ENCODE data around the gene ALKBH5.
A peak's percentile ranks its signal among the peaks of the same experiment; 100 is the strongest.

ALKBH5 gene

DNA sequence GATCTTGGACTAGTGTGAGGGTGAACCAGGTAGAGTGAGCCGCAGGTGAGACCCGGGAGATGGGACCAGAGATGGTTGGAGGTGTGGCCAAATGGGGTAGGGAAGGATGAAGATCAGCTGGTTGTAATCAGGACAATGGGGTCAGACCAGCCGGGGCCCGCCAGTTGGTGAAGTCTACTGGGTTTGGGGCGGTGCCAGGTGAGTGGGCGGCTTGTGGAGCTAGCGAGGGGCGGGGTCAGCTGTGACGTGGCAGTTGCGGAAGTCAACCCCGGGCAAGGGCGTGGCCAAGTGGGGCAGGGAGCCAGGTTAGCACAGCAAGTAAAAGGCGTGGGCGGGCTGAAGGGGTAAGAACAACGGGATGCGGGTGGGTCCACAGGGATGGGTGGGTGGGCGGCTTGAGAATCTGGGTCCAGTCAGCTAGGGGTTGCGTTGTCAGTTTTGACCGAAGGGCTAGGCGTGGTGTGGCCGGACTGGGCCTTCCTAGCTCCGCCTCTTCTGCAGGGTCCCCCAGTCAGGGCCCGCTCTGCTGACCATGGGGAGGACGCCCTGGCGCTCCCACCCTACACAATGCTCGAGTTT lies 25.5 kb upstream of the ALKBH5 start:
- H3K9me3 Mint-ChIP-seq, result no peaks in the 10 kb centered on the region
- peaks cover 63% of the 10 kb centered on the region for H3K4me1 Mint-ChIP-seq
- TF ChIP-seq, protein P1, sequence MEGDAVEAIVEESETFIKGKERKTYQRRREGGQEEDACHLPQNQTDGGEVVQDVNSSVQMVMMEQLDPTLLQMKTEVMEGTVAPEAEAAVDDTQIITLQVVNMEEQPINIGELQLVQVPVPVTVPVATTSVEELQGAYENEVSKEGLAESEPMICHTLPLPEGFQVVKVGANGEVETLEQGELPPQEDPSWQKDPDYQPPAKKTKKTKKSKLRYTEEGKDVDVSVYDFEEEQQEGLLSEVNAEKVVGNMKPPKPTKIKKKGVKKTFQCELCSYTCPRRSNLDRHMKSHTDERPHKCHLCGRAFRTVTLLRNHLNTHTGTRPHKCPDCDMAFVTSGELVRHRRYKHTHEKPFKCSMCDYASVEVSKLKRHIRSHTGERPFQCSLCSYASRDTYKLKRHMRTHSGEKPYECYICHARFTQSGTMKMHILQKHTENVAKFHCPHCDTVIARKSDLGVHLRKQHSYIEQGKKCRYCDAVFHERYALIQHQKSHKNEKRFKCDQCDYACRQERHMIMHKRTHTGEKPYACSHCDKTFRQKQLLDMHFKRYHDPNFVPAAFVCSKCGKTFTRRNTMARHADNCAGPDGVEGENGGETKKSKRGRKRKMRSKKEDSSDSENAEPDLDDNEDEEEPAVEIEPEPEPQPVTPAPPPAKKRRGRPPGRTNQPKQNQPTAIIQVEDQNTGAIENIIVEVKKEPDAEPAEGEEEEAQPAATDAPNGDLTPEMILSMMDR (IDR thresholded peaks at IDR 0.05), result no peak
- H3K4me3 Mint-ChIP-seq, result peak overlapping the region; percentile 84
- H3K27me3 Mint-ChIP-seq (ENCODE audit: low read depth, poor library complexity), result peaks cover 2% of the 10 kb centered on the region
- peak; percentile 84 for DNase-seq
- H3K27ac Mint-ChIP-seq, result no peak overlapping the region
- H3K36me3 Mint-ChIP-seq (ENCODE audit: low read depth), result no peaks in the 10 kb centered on the region

DNA sequence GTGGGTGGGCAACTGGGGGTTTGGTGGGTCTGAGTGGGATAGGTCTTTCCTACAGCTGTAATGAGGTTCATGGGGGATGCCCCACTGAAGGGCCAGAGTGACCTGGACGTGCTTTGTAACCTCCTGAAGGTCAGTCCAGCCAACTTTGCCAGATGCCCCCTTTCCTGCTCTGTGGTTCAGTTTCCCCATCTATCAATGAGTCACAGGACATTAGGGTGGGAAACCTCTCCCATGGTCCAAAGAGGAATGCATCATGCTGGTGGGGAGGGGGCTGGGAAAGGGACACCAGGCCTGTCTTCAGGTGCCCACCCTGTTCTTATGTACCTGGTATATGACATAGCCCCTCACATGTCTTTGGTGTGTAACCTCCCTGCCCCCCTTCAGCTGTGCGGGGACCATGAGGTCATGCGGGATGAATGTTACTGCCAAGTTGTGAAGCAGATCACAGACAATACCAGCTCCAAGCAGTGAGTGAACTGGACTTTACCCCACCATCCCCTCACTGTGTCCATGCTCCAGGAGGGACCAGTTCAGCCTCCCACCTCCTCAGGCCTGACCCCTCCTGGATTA lies 24.0 kb upstream of the ALKBH5 start:
- H3K9me3 Mint-ChIP-seq, result no peaks in the 10 kb centered on the region
- no peak for DNase-seq
- H3K4me3 Mint-ChIP-seq, result peak overlapping the region; percentile 70
- no peaks in the 10 kb centered on the region for H3K36me3 Mint-ChIP-seq (ENCODE audit: low read depth)
- H3K27me3 Mint-ChIP-seq (ENCODE audit: low read depth, poor library complexity), result peaks cover 2% of the 10 kb centered on the region
- peaks cover 60% of the 10 kb centered on the region for H3K4me1 Mint-ChIP-seq
- TF ChIP-seq, protein P1 (IDR thresholded peaks at IDR 0.05), result no peak
- no peak overlapping the region for H3K27ac Mint-ChIP-seq

DNA sequence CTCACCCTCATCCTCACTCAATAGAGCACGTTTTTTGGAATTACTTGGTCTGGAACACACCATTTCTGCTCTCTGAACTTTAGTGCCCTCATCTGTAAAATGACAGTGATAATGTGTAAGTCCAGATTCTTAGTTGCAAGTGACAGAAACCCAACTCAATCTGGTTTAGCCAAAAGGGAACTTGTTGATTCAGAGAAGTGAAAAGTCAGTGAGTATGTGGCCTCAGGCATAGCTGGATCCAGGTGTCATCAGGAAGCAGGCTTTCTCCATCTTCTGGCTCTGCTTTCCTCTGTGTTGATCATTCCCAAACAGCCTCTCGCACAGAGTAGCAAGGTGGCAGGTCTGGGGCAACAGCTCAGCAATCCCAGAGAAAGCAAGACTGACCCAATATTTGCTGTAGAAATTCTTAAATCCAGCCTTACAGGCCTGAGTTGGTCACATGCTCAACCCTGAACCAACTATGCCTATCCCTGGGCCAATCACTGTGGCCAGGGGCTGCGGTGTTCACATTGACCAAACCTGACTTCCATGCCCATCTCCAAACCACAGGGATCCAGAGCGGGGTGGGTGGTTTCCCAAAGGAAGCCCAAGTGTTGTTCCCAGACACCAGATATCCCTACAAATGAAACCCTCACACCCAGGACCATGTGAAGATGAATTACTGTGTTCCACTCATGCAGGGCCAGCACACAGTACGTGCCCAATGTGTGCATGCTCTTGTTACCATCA lies 23.3 kb upstream of the ALKBH5 start:
- Mint-ChIP-seq H3K36me3 (ENCODE audit: low read depth) (no peaks in the 10 kb centered on the region), H3K9me3 (no peaks in the 10 kb centered on the region), H3K4me1 (peaks cover 54% of the 10 kb centered on the region), H3K27me3 (ENCODE audit: low read depth, poor library complexity) (peaks cover 4% of the 10 kb centered on the region), H3K4me3 (peak overlapping the region; percentile 37), H3K27ac (no peak overlapping the region)
- TF ChIP-seq, protein P1 (IDR thresholded peaks at IDR 0.05), result no peak
- no peak for DNase-seq

DNA sequence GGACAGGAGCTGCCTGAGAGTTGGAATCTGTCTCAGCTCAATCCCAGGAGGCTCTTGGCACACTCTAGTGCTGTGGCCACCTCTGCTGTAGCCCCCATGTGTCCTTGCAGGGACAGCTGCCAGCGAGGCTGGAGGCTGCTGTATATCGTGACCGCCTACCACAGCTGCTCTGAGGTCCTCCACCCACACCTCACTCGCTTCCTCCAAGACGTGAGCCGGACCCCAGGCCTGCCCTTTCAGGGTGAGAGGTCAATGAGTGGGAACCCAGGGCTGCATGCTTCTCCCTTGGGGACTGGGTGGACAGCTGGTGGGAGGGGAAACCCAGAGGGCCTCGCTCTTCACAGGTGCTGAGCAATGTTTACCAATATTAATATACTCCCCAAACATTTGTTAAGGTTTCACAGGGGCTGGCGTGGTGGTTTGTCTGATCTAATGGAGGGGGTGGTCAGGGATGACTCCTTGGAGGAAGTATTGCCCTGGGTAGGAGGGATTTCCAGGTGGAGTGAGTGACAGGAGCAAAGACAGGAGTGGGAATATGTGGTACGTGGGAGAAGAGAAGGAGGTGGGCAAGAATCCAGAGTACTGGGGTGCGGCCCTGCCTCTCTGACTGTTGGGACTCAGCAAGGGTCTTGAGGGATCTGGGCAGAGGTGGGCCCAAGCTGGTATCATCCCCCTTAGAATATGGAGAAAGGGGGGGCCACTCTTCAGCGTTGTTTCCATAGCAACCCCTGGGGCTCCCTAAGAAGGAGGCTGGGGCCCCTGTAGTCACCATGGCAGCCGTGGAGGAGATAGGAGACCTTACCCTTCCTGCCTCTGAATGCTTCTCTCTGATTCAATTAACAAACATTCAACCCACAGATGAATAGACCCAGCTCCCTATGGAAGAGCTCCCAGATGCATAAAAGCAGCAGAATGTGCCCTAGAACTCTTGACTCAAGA lies 22.2 kb upstream of the ALKBH5 start:
- Mint-ChIP-seq H3K4me3 (no peak overlapping the region), H3K36me3 (ENCODE audit: low read depth) (no peaks in the 10 kb centered on the region), H3K9me3 (no peaks in the 10 kb centered on the region), H3K27ac (no peak overlapping the region), H3K4me1 (peaks cover 45% of the 10 kb centered on the region), H3K27me3 (ENCODE audit: low read depth, poor library complexity) (peaks cover 10% of the 10 kb centered on the region)
- no peak for DNase-seq
- TF ChIP-seq, protein P1 (IDR thresholded peaks at IDR 0.05), result no peak

DNA sequence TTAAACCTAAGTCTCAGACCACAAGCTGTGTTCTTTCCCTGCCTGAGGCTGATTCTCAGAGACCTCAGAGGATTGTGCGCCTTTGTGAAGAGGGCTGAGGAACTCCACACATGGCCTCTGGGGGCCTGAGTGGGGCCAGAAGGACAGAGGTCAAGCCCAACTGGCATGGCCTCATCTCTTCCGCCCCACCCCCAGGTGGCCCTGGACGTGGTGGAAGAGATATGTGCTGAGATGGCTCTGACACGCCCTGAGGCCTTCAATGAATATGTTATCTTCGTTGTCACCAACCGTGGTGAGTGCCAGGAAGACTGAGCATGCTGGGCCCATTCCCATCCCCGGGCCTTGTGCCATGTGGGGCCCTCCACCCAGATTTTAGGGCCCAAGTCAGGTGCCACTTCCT lies 20.1 kb upstream of the ALKBH5 start:
- Mint-ChIP-seq H3K9me3 (peaks cover 4% of the 10 kb centered on the region), H3K4me1 (peaks cover 38% of the 10 kb centered on the region), H3K27me3 (ENCODE audit: low read depth, poor library complexity) (peaks cover 10% of the 10 kb centered on the region), H3K27ac (no peak overlapping the region), H3K36me3 (ENCODE audit: low read depth) (no peaks in the 10 kb centered on the region), H3K4me3 (no peak overlapping the region)
- TF ChIP-seq, protein P1 (IDR thresholded peaks at IDR 0.05), result no peak
- DNase-seq, result no peak

Data from nephron progenitor cell (in vitro differentiated cells).